Measurements from ENCODE around the gene PNKD.

The PNKD gene

GRCh38 chr2:218343591-218343990 lies 73.3 kb downstream of the PNKD start:
- no peak for DNase-seq (ENCODE audit: low read depth)

DNA sequence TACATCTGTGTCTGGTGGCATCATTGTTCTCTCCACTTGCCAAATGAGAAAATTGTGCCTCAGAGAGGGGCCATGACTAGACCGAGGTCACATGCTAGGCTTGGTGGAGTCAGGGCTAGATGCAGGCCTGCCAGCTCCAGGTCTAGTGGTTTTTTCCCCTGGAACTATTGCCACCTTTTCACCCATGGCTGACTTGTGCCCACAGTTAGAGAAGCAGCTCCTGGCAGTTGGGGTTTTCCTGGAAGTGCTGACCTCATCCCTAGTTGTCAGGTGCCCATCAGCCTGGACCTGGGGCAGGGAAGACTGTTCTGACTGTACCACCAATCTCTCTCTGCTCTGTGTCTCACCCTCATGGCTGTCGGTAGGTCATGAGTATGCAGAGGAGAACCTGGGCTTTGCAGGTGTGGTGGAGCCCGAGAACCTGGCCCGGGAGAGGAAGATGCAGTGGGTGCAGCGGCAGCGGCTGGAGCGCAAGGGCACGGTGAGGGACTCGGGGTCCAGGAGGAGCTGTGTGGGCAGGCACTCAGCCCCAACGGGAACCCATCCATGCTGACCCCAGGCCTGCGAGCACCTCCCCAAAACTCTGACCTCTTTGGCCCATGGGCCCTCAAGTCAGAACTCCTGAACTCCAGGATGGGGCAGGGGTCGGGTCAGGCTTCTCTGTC lies 73.9 kb downstream of the PNKD start:
- no peak for DNase-seq (ENCODE audit: low read depth)

DNA sequence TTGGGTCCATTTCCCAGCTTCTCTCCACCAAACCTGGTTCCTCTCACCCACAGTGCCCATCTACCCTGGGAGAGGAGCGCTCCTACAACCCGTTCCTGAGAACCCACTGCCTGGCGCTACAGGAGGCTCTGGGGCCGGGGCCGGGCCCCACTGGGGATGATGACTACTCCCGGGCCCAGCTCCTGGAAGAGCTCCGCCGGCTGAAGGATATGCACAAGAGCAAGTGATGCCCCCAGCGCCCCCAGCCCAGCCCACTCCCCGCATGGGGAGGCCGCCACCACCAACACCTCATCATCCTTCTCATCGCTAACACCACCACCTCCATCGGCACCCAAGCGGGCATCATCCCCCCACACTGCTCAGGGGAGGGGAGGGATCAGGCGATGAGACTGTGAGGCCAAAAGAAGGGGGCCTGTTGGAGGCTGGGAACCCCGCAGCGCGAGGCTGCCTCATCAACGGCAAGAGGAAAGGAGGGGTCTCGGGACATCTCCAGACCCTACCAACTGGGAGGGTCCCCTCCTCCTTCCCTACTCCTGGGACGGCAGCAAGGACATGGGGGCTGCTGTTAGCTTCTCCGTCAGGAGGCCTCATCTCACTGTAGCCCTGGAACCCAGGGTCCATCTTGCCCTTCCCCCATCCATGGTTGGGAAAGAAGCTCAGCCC lies 74.6 kb downstream of the PNKD start:
- DNase-seq (ENCODE audit: low read depth): no peak

DNA sequence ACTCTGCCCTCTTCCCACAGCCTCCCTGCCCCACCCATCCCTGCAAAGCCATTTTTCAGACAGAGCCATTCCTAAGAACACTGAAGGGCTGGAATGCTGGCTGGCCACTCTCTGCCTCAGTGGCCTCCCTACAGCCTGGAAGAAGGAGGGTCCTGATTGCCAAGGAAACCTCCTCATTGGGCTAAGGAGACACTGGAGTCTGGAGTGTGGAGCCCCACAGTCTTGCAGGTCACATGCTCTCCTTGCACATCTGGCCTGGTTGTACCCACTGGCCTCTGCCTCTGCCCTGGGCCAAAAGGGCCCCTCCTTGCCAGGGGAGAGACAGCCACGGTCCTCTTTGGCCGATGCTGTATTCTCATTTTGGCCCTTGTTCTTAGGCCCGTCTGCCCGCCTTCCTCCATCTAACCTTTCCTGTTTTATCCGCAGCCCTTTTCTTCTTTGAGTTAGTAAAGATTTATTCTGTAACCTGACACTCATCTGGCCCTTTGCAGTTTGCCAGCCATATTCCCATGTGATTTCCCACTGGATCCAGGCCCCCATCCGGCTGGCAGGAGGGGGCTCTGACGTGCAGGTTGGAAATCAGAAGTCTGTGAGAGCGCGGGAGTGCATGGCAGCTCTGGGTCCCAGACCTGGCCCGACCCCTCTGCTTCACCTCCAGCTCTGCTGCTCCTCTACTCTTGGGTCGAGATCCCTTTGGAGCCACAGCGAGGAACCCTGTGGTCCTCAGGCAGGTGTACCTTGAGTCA lies 75.3 kb downstream of the PNKD start:
- DNase-seq (ENCODE audit: low read depth): no peak

GRCh38 chr2:218347172-218347571 lies 76.9 kb downstream of the PNKD start:
- no peak for DNase-seq (ENCODE audit: low read depth)

GRCh38 chr2:218354045-218354444 lies 83.7 kb downstream of the PNKD start:
- no peak for DNase-seq (ENCODE audit: low read depth)

GRCh38 chr2:218354850-218355443 lies 84.6 kb downstream of the PNKD start:
- DNase-seq (ENCODE audit: low read depth): no peak

- no peak for DNase-seq (ENCODE audit: low read depth)
These were observed 87.2 kb downstream of the PNKD start for GRCh38 chr2:218357236-218358177.

DNA sequence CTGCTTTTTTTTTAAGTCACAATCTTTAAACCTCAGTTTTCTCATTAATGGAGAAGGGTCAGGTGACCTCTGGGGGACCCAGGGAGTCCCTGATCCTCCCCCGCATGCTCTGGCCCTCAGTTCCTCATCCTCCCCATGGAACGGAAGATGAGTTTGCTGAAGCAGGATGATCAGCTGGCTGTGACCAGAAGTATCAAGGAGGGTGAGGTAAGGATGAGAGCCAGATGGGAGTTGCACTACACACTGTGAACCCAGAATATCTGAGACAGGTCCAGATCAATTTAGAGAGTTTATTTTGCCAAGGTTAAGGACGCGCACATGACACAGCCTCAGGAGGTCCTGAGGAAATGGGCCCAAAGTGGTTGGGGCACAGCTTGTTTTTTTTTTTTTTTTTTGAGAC lies 90.1 kb downstream of the PNKD start:
- DNase-seq (ENCODE audit: low read depth): no peak

- DNase-seq (ENCODE audit: low read depth): no peak
These were observed 92.3 kb downstream of the PNKD start for GRCh38 chr2:218362606-218363005.

DNA sequence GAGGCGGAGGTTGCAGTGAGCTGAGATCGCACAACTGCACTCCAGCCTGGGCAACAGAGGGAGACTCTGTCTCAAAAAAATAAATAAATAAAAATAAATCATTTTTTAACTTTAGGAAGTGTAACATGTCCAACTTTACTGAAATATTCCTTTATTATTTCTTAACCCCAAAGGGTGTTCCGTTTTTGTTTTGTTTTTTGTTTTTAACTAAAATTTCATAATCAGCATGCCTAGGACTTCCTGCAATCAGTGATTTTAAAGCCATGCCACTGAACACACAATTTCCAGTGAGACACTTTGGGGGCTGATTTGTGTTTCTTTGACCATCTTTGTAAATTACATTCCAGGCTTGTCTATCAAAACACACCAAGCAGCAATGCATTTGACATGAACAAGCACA lies 93.4 kb downstream of the PNKD start:
- DNase-seq (ENCODE audit: low read depth): no peak

DNA sequence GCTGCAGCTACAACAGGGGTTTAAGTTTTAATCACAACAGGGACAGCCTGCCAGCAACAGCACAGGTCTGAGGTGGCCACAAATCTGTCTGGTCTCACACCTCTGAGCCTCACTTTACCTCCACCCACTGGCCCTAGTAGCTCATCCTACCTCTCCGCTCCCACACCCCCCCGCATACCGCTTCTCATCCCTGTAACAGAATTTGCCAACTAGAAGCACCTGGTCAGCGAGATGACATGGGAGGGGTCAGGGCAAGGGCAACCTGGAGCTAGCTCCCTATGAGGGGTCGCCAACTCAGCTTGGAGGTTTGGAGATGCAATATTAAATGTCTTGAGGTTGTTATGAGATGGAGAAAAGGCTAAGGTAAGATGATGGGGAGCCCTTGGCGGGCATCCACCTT lies 93.9 kb downstream of the PNKD start:
- no peak for DNase-seq (ENCODE audit: low read depth)

GRCh38 chr2:218366621-218367414 lies 96.5 kb downstream of the PNKD start:
- DNase-seq (ENCODE audit: low read depth): no peak

DNA sequence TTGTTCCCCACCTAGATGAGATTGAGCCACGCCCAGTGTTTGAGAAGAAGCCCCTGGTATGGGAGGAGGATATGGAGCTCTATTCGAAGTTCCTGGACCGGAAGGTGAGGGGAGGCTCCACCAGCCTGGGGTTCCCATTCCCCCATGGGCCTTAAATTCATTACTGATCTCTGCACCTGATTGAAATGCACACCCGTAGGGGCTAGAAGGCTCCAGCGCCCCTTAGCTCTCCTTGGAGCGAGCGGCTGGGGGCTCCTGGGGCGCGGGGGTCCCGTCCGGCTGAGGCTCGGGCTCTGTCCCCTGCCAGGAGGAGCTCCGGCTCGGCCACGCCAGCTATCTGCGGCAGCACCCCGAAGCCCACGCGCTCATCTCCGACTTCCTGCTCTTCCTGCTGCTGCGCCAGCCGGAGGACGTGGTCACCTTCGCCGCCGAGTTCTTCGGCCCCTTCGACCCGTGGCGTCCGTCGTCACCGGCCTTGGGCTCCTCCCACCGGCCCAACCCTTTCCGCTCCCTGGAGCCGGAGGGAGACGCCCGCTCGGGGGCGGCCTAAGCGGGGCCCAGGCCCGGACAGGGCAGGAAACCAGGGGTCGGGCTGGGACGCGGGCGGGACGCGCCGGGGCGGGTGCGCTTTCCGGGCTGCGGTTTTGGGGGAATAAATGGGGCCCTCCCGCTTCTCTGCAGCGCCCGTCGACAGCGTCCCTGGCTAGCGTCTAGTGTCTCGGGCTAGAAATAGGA lies 97.3 kb downstream of the PNKD start:
- no peak for DNase-seq (ENCODE audit: low read depth)

DNA sequence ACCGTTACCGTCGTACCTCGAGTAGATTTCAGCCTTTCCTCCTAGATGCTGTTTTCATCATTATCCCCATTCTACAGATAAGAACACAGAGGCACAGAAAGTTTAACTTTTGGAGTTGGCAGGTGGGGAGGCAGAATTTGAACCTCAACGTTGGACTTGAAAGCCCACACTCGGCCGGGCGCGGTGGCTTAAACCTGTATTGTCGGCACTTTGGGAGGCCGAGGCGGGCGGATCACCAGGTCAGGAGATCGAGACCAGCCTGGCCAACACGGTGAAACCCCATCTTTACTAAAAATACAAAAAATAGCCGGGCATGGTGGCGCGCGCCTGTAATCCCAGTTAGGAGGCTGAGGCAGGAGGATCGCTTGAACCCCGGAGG lies 97.8 kb downstream of the PNKD start:
- no peak for DNase-seq (ENCODE audit: low read depth)

GRCh38 chr2:218368621-218369153 lies 98.4 kb downstream of the PNKD start:
- DNase-seq (ENCODE audit: low read depth): no peak

DNA sequence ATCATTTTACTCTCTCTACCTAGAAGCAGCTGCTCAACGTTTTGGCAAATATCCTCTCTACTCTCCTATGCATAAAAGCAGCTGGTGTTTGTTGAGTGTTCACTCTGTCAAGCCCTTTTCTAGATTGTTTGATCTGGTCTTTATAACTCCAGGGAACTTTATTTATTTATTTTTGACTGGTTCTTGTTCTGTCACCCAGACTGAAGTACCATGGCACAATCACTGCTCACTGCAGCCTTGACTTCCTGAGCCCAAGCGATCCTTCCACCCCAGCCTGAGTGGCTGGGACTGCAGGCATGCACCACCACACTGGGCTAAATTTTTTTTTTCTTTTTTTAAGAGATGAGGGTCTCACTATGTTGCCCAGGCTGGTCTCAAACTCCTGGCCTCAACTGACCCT lies 99.0 kb downstream of the PNKD start:
- no peak for DNase-seq (ENCODE audit: low read depth)

DNA sequence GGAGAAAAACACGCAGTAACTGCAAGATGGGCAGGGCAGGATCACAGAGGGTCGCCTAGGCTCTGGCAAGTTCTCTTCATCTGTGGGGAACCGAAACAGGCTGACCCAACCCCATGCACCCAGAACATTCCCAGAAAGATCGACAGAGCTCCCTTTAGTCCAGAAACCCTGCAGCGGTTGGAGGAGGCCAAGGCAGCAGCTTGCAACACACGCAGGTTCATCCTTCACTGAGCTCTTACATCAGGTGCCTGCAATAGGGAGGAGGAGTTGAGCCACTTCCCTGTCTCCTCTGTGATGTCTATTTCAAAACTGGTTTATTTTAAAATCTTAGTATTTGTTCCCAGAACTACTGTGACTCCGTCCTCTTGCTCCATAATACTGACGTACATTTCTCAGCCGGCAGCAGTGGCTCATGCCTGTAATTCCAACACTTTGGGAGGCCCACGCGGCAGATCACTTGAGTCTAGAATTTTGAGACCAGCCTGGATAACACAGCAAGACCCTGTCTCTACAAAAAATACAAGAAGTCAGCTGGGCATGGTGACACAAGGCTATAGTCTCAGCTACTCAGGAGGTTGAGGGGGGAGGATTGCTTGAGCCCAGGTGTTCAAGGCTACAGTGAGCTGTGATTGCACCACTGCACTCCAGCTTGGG lies 100.2 kb downstream of the PNKD start:
- no peak for DNase-seq (ENCODE audit: low read depth)

DNA sequence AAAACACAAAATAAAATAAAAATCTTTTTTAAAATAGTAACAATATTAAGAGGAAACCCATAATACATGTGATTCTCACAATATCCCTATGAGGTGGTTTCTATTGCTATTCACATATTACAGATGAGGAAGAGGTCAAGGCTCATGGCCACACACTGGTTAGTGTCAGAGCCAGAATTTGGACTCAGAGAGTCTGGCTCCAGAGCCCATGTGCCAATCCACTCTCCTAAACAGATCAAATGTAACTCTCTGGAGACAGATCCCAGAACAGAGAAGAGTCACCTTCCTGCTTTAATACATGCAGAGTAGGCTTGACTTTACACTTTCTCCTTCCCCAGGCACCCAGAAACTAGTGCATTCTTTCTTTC lies 101.6 kb downstream of the PNKD start:
- no peak for DNase-seq (ENCODE audit: low read depth)

- DNase-seq (ENCODE audit: low read depth): no peak
These were observed 104.5 kb downstream of the PNKD start for GRCh38 chr2:218374795-218375194.
